ENCODE measurements around the gene ZIC5.

DNA sequence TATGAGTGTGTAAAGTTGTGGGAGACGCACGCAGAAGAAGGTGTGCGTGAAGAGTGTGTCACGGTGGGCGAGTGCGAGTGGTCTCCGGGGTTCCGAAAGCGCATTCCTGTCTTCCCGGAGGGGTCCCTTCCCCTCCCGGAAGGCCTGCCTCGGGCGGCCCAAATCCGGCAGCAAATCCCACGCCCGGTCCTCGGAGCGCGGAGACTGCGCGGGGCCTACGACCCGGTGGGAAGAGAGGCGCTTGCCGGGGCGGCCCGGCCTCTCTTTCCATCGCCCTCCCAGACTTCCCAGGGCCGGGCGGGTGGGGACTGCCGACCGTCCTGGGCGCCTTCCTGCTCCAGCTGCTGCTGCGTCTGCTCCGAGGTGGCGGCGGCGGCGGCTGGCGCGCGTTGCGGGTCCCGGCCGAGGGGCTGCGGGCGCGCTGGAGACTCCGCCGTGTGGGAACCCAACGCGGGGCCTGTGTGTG, 2.1 kb downstream of the ZIC5 start:
- TF ChIP-seq CTCF (IDR thresholded peaks at IDR 0.05; ENCODE audit: insufficient read depth, low read length, poor library complexity, severe bottlenecking) (no peak), EZH2phosphoT487 (conservative IDR thresholded peaks at IDR 0.05; ENCODE audit: low read length) (no peak)
